Parathyroid adenoma (tissue), 2 donors: Measurements from ENCODE around the gene UAP1L1.

ENCODE experiments used
- H2AFZ ChIP-seq: fragments of 300-600 bp; sonication (generic); one replicate; pipeline ENCODE4 v1.7.0; 2017; ENCODE audit warnings: antibody characterized with exemption, mild to moderate bottlenecking
- H3K27ac ChIP-seq: fragments of 300-600 bp; sonication (generic); one replicate; pipeline ENCODE4 v1.7.0; 2017
- H3K27me3 ChIP-seq: fragments of 300-600 bp; sonication (generic); one replicate; pipeline ENCODE4 v1.7.0; 2017; ENCODE audit warnings: low read length; ENCODE audit not compliant: control insufficient read depth, insufficient read depth
- H3K36me3 ChIP-seq: fragments of 300-600 bp; sonication (generic); one replicate; pipeline ENCODE4 v1.7.0; 2017; ENCODE audit warnings: low read length; ENCODE audit not compliant: control insufficient read depth, insufficient read depth
- H3K4me1 ChIP-seq: fragments of 300-600 bp; sonication (generic); one replicate; pipeline ENCODE4 v1.7.0; 2017; ENCODE audit warnings: control low read depth
- H3K4me2 ChIP-seq: fragments of 300-600 bp; sonication (generic); one replicate; pipeline ENCODE4 v1.7.0; 2017; ENCODE audit warnings: low read length
- H3K4me3 ChIP-seq: fragments of 300-600 bp; sonication (generic); one replicate; pipeline ENCODE4 v1.7.0; 2017; ENCODE audit warnings: low read depth, low read length
- H3K79me2 ChIP-seq: fragments of 300-600 bp; sonication (generic); one replicate; pipeline ENCODE4 v1.7.0; 2017; ENCODE audit warnings: control low read depth
- H3K9ac ChIP-seq: fragments of 300-600 bp; sonication (generic); one replicate; pipeline ENCODE4 v1.7.0; 2017; ENCODE audit warnings: mild to moderate bottlenecking
- H3K9me3 ChIP-seq: fragments of 300-600 bp; sonication (generic); one replicate; pipeline ENCODE4 v1.7.0; 2017; ENCODE audit warnings: low read length; ENCODE audit not compliant: control insufficient read depth
- TF ChIP-seq, protein P1 (sequence below): fragments of 300-600 bp; sonication (generic); IDR thresholded peaks from one replicate; pipeline ENCODE4 v1.7.0; 2017; ENCODE audit warnings: antibody characterized with exemption, mild to moderate bottlenecking
- donor health status: primary hyperparathyroidism.

The UAP1L1 gene

GRCh38 chr9:137078701-137079400 is 1.5 kb downstream of the UAP1L1 start:
- Histone ChIP-seq H3K79me2 (no peaks in the 10 kb centered on the region), H3K4me1 (no peaks in the 10 kb centered on the region), H3K9ac (no peak overlapping the region), H3K9me3 (no peaks in the 10 kb centered on the region), H3K36me3 (no peaks in the 10 kb centered on the region), H2AFZ (no peak overlapping the region), H3K4me3 (no peak overlapping the region), H3K27ac (no peak overlapping the region), H3K27me3 (no peaks in the 10 kb centered on the region), H3K4me2 (no peak overlapping the region)
- TF ChIP-seq, protein P1, sequence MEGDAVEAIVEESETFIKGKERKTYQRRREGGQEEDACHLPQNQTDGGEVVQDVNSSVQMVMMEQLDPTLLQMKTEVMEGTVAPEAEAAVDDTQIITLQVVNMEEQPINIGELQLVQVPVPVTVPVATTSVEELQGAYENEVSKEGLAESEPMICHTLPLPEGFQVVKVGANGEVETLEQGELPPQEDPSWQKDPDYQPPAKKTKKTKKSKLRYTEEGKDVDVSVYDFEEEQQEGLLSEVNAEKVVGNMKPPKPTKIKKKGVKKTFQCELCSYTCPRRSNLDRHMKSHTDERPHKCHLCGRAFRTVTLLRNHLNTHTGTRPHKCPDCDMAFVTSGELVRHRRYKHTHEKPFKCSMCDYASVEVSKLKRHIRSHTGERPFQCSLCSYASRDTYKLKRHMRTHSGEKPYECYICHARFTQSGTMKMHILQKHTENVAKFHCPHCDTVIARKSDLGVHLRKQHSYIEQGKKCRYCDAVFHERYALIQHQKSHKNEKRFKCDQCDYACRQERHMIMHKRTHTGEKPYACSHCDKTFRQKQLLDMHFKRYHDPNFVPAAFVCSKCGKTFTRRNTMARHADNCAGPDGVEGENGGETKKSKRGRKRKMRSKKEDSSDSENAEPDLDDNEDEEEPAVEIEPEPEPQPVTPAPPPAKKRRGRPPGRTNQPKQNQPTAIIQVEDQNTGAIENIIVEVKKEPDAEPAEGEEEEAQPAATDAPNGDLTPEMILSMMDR, result no peak

DNA sequence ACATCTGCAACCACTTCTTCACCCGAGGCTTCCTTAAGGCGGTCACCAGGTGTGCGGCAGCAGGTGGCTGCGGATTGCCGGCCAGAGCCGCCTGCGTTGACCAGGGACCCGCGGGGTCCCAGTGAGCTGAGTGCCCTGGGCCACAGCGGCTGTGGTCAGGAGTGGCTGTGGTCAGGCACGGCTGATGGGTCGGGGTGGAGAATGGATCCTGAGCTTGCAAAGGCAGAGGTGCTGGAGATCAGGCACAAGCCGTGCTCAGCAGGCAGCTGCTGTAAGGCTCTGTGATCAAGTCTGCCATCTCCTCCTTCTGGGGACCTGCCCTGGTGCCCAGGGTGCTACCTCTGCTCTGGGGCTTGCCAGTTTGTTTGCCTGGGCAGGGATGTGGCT is 2.1 kb downstream of the UAP1L1 start:
- Histone ChIP-seq H3K27ac (no peak overlapping the region), H3K79me2 (no peaks in the 10 kb centered on the region), H2AFZ (no peak overlapping the region), H3K27me3 (no peaks in the 10 kb centered on the region), H3K4me2 (no peak overlapping the region), H3K9ac (no peak overlapping the region), H3K4me1 (no peaks in the 10 kb centered on the region), H3K9me3 (no peaks in the 10 kb centered on the region), H3K36me3 (no peaks in the 10 kb centered on the region), H3K4me3 (no peak overlapping the region)
- TF ChIP-seq, protein P1, result no peak

GRCh38 chr9:137080260-137081122 is 3.2 kb downstream of the UAP1L1 start:
- no peak overlapping the region for H3K4me3 ChIP-seq
- H3K27ac ChIP-seq, result no peak overlapping the region
- H3K9ac ChIP-seq, result no peak overlapping the region
- H3K36me3 ChIP-seq, result no peaks in the 10 kb centered on the region
- H2AFZ ChIP-seq, result no peak overlapping the region
- TF ChIP-seq, protein P1, result no peak
- H3K9me3 ChIP-seq, result no peaks in the 10 kb centered on the region
- no peaks in the 10 kb centered on the region for H3K4me1 ChIP-seq
- no peaks in the 10 kb centered on the region for H3K79me2 ChIP-seq
- no peaks in the 10 kb centered on the region for H3K27me3 ChIP-seq
- no peak overlapping the region for H3K4me2 ChIP-seq

DNA sequence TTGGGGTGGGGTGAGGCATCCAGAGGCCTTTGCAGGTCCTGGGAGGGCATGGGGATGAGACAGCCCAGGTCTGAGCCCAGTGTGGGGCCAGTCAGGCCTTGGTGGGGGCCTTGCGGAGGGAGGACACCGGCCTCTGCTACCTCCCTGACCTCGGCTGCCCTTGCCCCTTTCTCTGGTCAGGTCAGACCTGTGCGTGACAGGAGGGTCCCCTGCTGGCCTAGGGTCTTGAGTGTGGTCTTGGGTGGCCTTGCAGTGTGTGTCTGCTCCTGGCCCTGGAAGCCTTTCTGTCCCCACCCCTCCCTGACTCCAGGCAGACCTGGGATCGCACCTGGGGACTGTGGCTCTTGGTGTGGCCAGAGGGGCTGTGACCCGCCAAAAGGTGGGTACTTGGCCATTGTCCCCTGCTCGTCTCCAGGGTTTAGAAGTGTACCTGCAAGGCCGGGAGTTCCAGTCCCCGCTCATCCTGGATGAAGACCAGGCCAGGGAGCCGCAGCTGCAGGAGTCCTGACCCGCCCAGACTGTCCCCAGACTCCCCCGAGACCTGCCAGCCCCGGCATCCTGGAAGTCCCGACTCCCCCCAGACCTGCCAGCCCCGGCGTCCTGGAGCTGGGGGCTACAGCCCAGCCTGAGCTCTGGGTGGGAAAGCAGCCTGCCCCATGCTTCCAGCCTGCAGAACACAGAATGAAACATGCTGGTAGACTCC is 5.1 kb downstream of the UAP1L1 start:
- Histone ChIP-seq H3K79me2 (no peaks in the 10 kb centered on the region), H3K27ac (no peak overlapping the region), H3K36me3 (no peaks in the 10 kb centered on the region), H3K9ac (no peak overlapping the region), H3K4me2 (no peak overlapping the region), H3K4me1 (no peaks in the 10 kb centered on the region), H3K9me3 (no peaks in the 10 kb centered on the region), H2AFZ (no peak overlapping the region), H3K4me3 (no peak overlapping the region), H3K27me3 (no peaks in the 10 kb centered on the region)
- TF ChIP-seq, protein P1, result no peak
